ENCODE measurements around the gene MYO3B.

Gene MYO3B

GRCh38 chr2:170486730-170487129, 308.8 kb downstream of the MYO3B start:
- DNase-seq (ENCODE audit: low read depth): no peak
- H3K4me3 ChIP-seq (ENCODE audit: low read depth, low read length): no peak overlapping the region
- TF ChIP-seq CTCF (IDR thresholded peaks at IDR 0.05; ENCODE audit: insufficient read depth, low read depth, low read length, missing control alignments): no peak

DNA sequence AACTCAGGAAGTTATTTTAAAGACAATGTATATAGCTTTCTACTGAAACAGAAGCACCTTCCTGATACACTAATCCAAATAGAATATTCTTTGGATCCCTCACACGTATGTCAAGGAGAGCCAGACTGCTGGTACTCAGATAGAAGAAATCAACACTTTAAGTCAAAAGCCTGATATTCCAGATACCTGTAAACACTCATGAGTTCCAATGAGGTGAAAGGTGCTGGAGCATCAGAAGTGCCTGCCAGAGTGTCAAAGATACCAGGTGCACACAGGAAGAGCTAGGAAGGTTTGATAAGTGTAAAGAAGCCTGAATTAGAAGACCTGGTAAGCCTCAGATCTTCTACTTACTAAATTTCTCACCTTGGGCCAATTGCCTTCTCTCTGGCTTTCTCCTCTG, 310.9 kb downstream of the MYO3B start:
- TF ChIP-seq CTCF (IDR thresholded peaks at IDR 0.05; ENCODE audit: insufficient read depth, low read depth, low read length, missing control alignments): no peak
- H3K4me3 ChIP-seq (ENCODE audit: low read depth, low read length): no peak overlapping the region
- DNase-seq (ENCODE audit: low read depth): no peak

DNA sequence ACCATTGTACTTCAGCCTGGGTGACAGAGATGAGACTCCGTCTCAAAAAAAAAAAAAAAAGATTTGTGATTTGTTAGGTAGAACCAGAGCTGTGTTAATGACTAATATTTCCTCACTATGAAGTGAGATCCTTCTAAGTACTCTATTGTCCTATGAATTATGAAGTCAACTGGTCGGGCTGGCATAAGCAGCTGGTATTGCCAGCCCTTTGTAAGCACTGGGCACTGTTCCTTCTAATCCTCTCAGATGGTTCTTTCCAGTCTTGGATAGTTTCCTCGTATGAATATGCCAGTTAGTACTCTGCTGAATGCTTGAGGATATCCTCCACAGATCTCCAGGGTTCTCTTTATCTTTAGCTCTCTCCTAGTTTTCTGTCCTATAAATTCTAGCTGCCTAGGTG, 314.1 kb downstream of the MYO3B start:
- H3K4me3 ChIP-seq (ENCODE audit: low read depth, low read length): no peak overlapping the region
- no peak for TF ChIP-seq CTCF (IDR thresholded peaks at IDR 0.05; ENCODE audit: insufficient read depth, low read depth, low read length, missing control alignments)
- no peak for DNase-seq (ENCODE audit: low read depth)

- no peak for TF ChIP-seq CTCF (IDR thresholded peaks at IDR 0.05; ENCODE audit: insufficient read depth, low read depth, low read length, missing control alignments)
- no peak for DNase-seq (ENCODE audit: low read depth)
- no peak overlapping the region for H3K4me3 ChIP-seq (ENCODE audit: low read depth, low read length)
Observed at GRCh38 chr2:170493426-170494097, 315.6 kb downstream of the MYO3B start.

GRCh38 chr2:170495896-170496295, 317.9 kb downstream of the MYO3B start:
- no peak overlapping the region for H3K4me3 ChIP-seq (ENCODE audit: low read depth, low read length)
- no peak for DNase-seq (ENCODE audit: low read depth)
- TF ChIP-seq CTCF (IDR thresholded peaks at IDR 0.05; ENCODE audit: insufficient read depth, low read depth, low read length, missing control alignments): no peak

DNA sequence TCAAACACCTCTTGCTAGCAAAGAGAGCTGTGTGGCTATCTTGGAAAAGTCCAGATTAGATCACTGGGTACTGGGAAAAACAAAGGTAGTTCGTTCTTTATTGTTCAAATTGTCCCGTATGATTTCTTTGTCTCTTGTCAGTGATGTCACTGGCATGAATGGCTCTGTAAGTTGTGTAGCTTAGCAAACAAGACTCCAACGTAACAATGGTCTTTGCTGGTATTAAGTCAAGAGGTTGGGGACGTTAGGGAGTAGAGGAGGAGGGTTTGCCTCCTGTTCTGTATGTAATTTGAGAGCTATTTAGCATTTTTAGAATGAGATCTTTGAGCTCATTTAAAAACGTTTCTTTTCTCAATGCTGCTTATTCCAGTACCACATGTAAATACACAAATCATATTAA, 320.7 kb downstream of the MYO3B start:
- no peak for DNase-seq (ENCODE audit: low read depth)
- no peak for TF ChIP-seq CTCF (IDR thresholded peaks at IDR 0.05; ENCODE audit: insufficient read depth, low read depth, low read length, missing control alignments)

GRCh38 chr2:170500104-170500503, 322.2 kb downstream of the MYO3B start:
- no peak for DNase-seq (ENCODE audit: low read depth)
- H3K4me3 ChIP-seq (ENCODE audit: low read depth, low read length): no peak overlapping the region

More for the DNA sequence above, 320.7 kb downstream of the MYO3B start:
- no peak overlapping the region for H3K4me3 ChIP-seq (ENCODE audit: low read depth, low read length)

More at GRCh38 chr2:170500104-170500503, 322.2 kb downstream of the MYO3B start:
- TF ChIP-seq CTCF (IDR thresholded peaks at IDR 0.05; ENCODE audit: insufficient read depth, low read depth, low read length, missing control alignments): no peak

Measured in GM12865 (cell line).